Calu3 (cell line): ENCODE measurements around the gene UXT. TPM values are rescaled to one million over a fixed set of nuclear protein-coding genes. Genes with fewer than 3 reads are reported as not detected.

Source experiments
- BruUV-seq: library from RNA; stranded (reverse); fragments of 400-500 nt; replicated peaks from 2 replicates; lab custom pipeline; 2021; lab: Mats Ljungman, UMichigan
- CTCF ChIA-PET: fragments of 300-600 bp; sonication (Branson Sonifier 250); formaldehyde crosslinking; loops from one replicate; lab custom pipeline; 2022; ENCODE audit warnings: antibody characterized with exemption; lab: Charles Lee
- DNase-seq: peaks from one replicate; pipeline ENCODE4 v3.0.0; 2022
- H3K27ac Mint-ChIP-seq: one replicate; pipeline ENCODE4 v1.8.0; 2022; ENCODE audit warnings: mixed read lengths; ENCODE audit not compliant: unreplicated experiment
- H3K27me3 Mint-ChIP-seq: one replicate; pipeline ENCODE4 v1.8.0; 2022; ENCODE audit warnings: mixed read lengths; ENCODE audit not compliant: unreplicated experiment
- H3K36me3 Mint-ChIP-seq: one replicate; pipeline ENCODE4 v1.8.0; 2022; ENCODE audit warnings: mild to moderate bottlenecking, moderate library complexity, mixed read lengths; ENCODE audit not compliant: insufficient read depth, unreplicated experiment
- H3K4me1 Mint-ChIP-seq: one replicate; pipeline ENCODE4 v1.8.0; 2022; ENCODE audit warnings: mild to moderate bottlenecking, low read depth, mixed read lengths; ENCODE audit not compliant: unreplicated experiment
- H3K4me3 Mint-ChIP-seq: one replicate; pipeline ENCODE4 v1.8.0; 2022; ENCODE audit warnings: mild to moderate bottlenecking, low read depth, moderate library complexity, mixed read lengths; ENCODE audit not compliant: unreplicated experiment
- H3K9me3 Mint-ChIP-seq: one replicate; pipeline ENCODE4 v1.8.0; 2022; ENCODE audit warnings: low read depth, mixed read lengths; ENCODE audit not compliant: unreplicated experiment
- CTCF ChIP-seq: fragments of 200-600 bp; IDR thresholded peaks from one replicate; pipeline ENCODE4 v1.8.0; 2022; ENCODE audit warnings: antibody characterized with exemption; ENCODE audit not compliant: unreplicated experiment
- intact Hi-C: fragments of 100-400 bp; cut with micrococcal nuclease; formaldehyde crosslinking; loops from one replicate; pipeline ENCODE4 v1.10.0; 2022; ENCODE audit not compliant: unreplicated experiment
- total RNA-seq: library from RNA; stranded (reverse); gene quantifications from 2 replicates; pipeline ENCODE4 v1.2.3, GENCODE V29; 2022

The UXT gene
- total RNA-seq, 1 experiment from 2014 or later, result 112 TPM

GRCh38 chrX:47648376-47648775 is 10.6 kb downstream of the UXT start:
- TF ChIP-seq CTCF, result no peak
- no peak for DNase-seq
- intact Hi-C loops, result no loop called here
- H3K9me3 Mint-ChIP-seq, result no peaks in the 10 kb centered on the region
- H3K36me3 Mint-ChIP-seq, result peaks cover 43% of the 10 kb centered on the region
- H3K27ac Mint-ChIP-seq, result no peak overlapping the region
- no peaks in the 10 kb centered on the region for H3K27me3 Mint-ChIP-seq
- peaks cover 46% of the 10 kb centered on the region for H3K4me1 Mint-ChIP-seq
- CTCF ChIA-PET, result interaction anchor here (0.5 kb wide), 1 partner anchor 110 kb away, joined by 3 read pairs; no protein-coding TSS in a partner anchor
- H3K4me3 Mint-ChIP-seq, result peak overlapping the region; percentile 77
- no TSS peak for BruUV-seq

DNA sequence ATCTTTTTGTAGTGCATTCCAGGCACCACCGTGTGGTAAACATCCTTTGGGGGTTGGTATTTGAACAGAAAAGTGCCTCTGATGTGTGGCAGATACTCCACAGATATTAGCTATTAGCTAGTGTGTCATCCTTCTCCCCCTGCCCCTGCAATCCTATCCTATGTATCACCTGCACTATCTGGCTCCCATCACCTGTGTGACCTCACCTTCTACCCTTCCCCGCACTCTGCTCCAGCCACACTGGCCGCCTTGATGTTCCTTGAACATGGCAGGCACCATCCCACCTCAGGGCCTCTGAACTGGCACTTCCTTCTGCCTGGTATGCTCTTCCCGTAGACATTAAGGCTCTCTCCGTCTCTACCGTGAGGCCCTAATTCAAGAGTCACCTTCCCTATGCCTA is 12.3 kb downstream of the UXT start:
- no peak for TF ChIP-seq CTCF
- Mint-ChIP-seq H3K27ac (no peak overlapping the region), H3K9me3 (no peaks in the 10 kb centered on the region), H3K27me3 (no peaks in the 10 kb centered on the region), H3K4me3 (no peak overlapping the region), H3K36me3 (peaks cover 40% of the 10 kb centered on the region), H3K4me1 (peaks cover 46% of the 10 kb centered on the region)
- DNase-seq, result no peak
- no TSS peak for BruUV-seq
- CTCF ChIA-PET, result interaction anchor here (0.5 kb wide), 1 partner anchor 128 kb away, joined by 4 read pairs; no protein-coding TSS in a partner anchor
- intact Hi-C loops, result no loop called here

- H3K4me1 Mint-ChIP-seq, result peaks cover 37% of the 10 kb centered on the region
- H3K27me3 Mint-ChIP-seq, result no peaks in the 10 kb centered on the region
- TF ChIP-seq CTCF, result no peak
- BruUV-seq, result no TSS peak
- peaks cover 34% of the 10 kb centered on the region for H3K36me3 Mint-ChIP-seq
- intact Hi-C loops, result no loop called here
- peaks cover 3% of the 10 kb centered on the region for H3K9me3 Mint-ChIP-seq
- no peak overlapping the region for H3K27ac Mint-ChIP-seq
- no peak for DNase-seq
- CTCF ChIA-PET, result no interaction called here
- no peak overlapping the region for H3K4me3 Mint-ChIP-seq
Observed at GRCh38 chrX:47645530-47645929, 13.4 kb downstream of the UXT start.

DNA sequence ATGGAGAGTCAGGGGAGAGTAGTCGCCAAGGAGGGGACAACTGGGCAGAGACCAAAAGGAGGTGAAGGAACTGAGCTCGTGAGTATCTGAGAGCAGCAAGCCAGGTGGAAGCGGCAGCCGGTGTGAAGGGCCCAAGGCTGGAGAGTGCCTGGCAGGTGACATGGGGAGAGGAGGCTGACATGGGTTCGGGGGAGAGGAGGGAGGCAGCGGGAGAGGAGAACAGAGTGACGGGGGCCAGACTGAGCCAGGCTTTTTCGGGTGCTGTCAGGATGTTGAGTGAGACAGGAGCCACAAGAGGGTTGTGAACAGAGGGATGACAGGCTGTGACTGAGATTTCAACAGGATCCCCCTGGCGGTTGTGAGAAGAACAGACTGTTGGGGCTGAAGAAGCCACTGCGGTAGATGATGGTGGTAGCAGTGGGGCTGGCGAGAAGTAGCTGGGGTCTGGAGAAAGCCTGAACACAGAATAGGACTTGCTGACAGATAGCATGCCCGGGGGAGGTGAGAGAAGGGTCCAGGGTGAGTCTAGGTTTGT is 14.4 kb downstream of the UXT start:
- DNase-seq, result no peak
- TF ChIP-seq CTCF, result no peak
- no peak overlapping the region for H3K4me3 Mint-ChIP-seq
- H3K36me3 Mint-ChIP-seq, result peaks cover 34% of the 10 kb centered on the region
- no peaks in the 10 kb centered on the region for H3K27me3 Mint-ChIP-seq
- intact Hi-C loops, result no loop called here
- peaks cover 36% of the 10 kb centered on the region for H3K4me1 Mint-ChIP-seq
- H3K9me3 Mint-ChIP-seq, result peaks cover 3% of the 10 kb centered on the region
- CTCF ChIA-PET, result interaction anchor here (0.6 kb wide), 1 partner anchor 113 kb away, joined by 5 read pairs; no protein-coding TSS in a partner anchor
- no TSS peak for BruUV-seq
- H3K27ac Mint-ChIP-seq, result no peak overlapping the region
